ENCODE results near the gene ATP11A.

ATP11A gene

GRCh38 chr13:112905990-112906641 lies 216.3 kb downstream of the ATP11A start:
- no peak overlapping the region for H3K27ac ChIP-seq (ENCODE audit: poor library complexity, severe bottlenecking)
- TF ChIP-seq, protein P1, sequence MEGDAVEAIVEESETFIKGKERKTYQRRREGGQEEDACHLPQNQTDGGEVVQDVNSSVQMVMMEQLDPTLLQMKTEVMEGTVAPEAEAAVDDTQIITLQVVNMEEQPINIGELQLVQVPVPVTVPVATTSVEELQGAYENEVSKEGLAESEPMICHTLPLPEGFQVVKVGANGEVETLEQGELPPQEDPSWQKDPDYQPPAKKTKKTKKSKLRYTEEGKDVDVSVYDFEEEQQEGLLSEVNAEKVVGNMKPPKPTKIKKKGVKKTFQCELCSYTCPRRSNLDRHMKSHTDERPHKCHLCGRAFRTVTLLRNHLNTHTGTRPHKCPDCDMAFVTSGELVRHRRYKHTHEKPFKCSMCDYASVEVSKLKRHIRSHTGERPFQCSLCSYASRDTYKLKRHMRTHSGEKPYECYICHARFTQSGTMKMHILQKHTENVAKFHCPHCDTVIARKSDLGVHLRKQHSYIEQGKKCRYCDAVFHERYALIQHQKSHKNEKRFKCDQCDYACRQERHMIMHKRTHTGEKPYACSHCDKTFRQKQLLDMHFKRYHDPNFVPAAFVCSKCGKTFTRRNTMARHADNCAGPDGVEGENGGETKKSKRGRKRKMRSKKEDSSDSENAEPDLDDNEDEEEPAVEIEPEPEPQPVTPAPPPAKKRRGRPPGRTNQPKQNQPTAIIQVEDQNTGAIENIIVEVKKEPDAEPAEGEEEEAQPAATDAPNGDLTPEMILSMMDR (IDR thresholded peaks at IDR 0.05; ENCODE audit: poor library complexity, severe bottlenecking), result no peak
- no peak for DNase-seq (ENCODE audit: low spot score)
- peaks cover 11% of the 10 kb centered on the region for H3K27me3 ChIP-seq (ENCODE audit: insufficient read depth, poor library complexity, severe bottlenecking)
- peak; percentile 66 for ATAC-seq (ENCODE audit: low read depth)
- no peaks in the 10 kb centered on the region for H3K4me1 ChIP-seq (ENCODE audit: insufficient read depth, poor library complexity, severe bottlenecking)
- H3K4me3 ChIP-seq (ENCODE audit: severe bottlenecking), result no peak overlapping the region
- H3K36me3 ChIP-seq (ENCODE audit: low read depth), result no peaks in the 10 kb centered on the region
- H3K9me3 ChIP-seq (ENCODE audit: severe bottlenecking), result peaks cover 2% of the 10 kb centered on the region

GRCh38 chr13:112907286-112907685 lies 217.4 kb downstream of the ATP11A start:
- peaks cover 2% of the 10 kb centered on the region for H3K9me3 ChIP-seq (ENCODE audit: severe bottlenecking)
- no peak for DNase-seq (ENCODE audit: low spot score)
- peaks cover 9% of the 10 kb centered on the region for H3K27me3 ChIP-seq (ENCODE audit: insufficient read depth, poor library complexity, severe bottlenecking)
- TF ChIP-seq, protein P1 (IDR thresholded peaks at IDR 0.05; ENCODE audit: poor library complexity, severe bottlenecking), result no peak
- no peaks in the 10 kb centered on the region for H3K36me3 ChIP-seq (ENCODE audit: low read depth)
- no peak overlapping the region for H3K27ac ChIP-seq (ENCODE audit: poor library complexity, severe bottlenecking)
- H3K4me1 ChIP-seq (ENCODE audit: insufficient read depth, poor library complexity, severe bottlenecking), result no peaks in the 10 kb centered on the region
- H3K4me3 ChIP-seq (ENCODE audit: severe bottlenecking), result no peak overlapping the region
- ATAC-seq (ENCODE audit: low read depth), result no peak

DNA sequence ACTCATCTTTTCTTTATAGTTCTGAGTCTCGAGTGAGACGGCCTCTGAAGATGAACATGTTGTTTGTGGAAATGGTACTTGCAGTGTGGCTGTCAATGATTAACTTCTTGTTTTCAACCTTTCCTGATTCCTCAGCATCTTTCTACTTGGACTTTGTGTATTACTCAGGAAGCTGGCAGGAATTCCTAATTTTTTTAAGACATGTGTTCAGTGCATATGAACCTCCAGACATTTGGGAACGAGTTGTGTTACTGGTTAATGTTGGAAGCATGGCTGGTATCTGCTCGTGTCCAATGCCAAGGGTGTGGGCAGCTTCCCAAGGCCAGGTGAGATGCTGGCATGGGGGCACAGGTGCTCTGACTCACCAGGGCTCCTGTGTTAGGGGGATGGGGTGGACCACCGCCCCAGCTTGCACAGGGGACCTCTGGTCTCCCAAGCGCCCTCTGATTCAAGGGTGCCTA lies 218.1 kb downstream of the ATP11A start:
- TF ChIP-seq, protein P1 (IDR thresholded peaks at IDR 0.05; ENCODE audit: poor library complexity, severe bottlenecking), result no peak
- Histone ChIP-seq H3K27ac (ENCODE audit: poor library complexity, severe bottlenecking) (no peak overlapping the region), H3K4me3 (ENCODE audit: severe bottlenecking) (no peak overlapping the region), H3K4me1 (ENCODE audit: insufficient read depth, poor library complexity, severe bottlenecking) (no peaks in the 10 kb centered on the region), H3K27me3 (ENCODE audit: insufficient read depth, poor library complexity, severe bottlenecking) (peaks cover 6% of the 10 kb centered on the region), H3K36me3 (ENCODE audit: low read depth) (no peaks in the 10 kb centered on the region), H3K9me3 (ENCODE audit: severe bottlenecking) (peaks cover 2% of the 10 kb centered on the region)
- no peak for ATAC-seq (ENCODE audit: low read depth)
- no peak for DNase-seq (ENCODE audit: low spot score)

- peaks cover 2% of the 10 kb centered on the region for H3K9me3 ChIP-seq (ENCODE audit: severe bottlenecking)
- no peak for DNase-seq (ENCODE audit: low spot score)
- H3K36me3 ChIP-seq (ENCODE audit: low read depth), result no peaks in the 10 kb centered on the region
- no peak overlapping the region for H3K27ac ChIP-seq (ENCODE audit: poor library complexity, severe bottlenecking)
- H3K4me3 ChIP-seq (ENCODE audit: severe bottlenecking), result no peak overlapping the region
- H3K27me3 ChIP-seq (ENCODE audit: insufficient read depth, poor library complexity, severe bottlenecking), result peaks cover 6% of the 10 kb centered on the region
- TF ChIP-seq, protein P1 (IDR thresholded peaks at IDR 0.05; ENCODE audit: poor library complexity, severe bottlenecking), result no peak
- ATAC-seq (ENCODE audit: low read depth), result no peak
- H3K4me1 ChIP-seq (ENCODE audit: insufficient read depth, poor library complexity, severe bottlenecking), result no peaks in the 10 kb centered on the region
Observed at GRCh38 chr13:112908342-112908741, 218.5 kb downstream of the ATP11A start.

GRCh38 chr13:112910016-112910415 lies 220.2 kb downstream of the ATP11A start:
- H3K27me3 ChIP-seq (ENCODE audit: insufficient read depth, poor library complexity, severe bottlenecking), result peaks cover 6% of the 10 kb centered on the region

More at GRCh38 chr13:112910016-112910415, 220.2 kb downstream of the ATP11A start:
- peaks cover 2% of the 10 kb centered on the region for H3K9me3 ChIP-seq (ENCODE audit: severe bottlenecking)
- no peak for DNase-seq (ENCODE audit: low spot score)
- H3K4me1 ChIP-seq (ENCODE audit: insufficient read depth, poor library complexity, severe bottlenecking), result no peaks in the 10 kb centered on the region
- ATAC-seq (ENCODE audit: low read depth), result no peak
- no peak overlapping the region for H3K27ac ChIP-seq (ENCODE audit: poor library complexity, severe bottlenecking)
- TF ChIP-seq, protein P1 (IDR thresholded peaks at IDR 0.05; ENCODE audit: poor library complexity, severe bottlenecking), result no peak
- H3K36me3 ChIP-seq (ENCODE audit: low read depth), result no peaks in the 10 kb centered on the region
- H3K4me3 ChIP-seq (ENCODE audit: severe bottlenecking), result no peak overlapping the region

Measured in RWPE2 (cell line).